GM12865 (cell line): ENCODE results near the gene ERC2.

Experiments
- DNase-seq: peaks from one replicate; pipeline ENCODE4 v3.0.0; 2010; ENCODE audit warnings: low read depth
- H3K4me3 ChIP-seq: 2 replicates; pipeline ENCODE4 v1.5.1; 2011; ENCODE audit warnings: mild to moderate bottlenecking, low read depth, low read length, control low read depth
- CTCF ChIP-seq: IDR thresholded peaks from 2 replicates; pipeline ENCODE4 v1.5.1; 2011; ENCODE audit warnings: low read length, control low read depth, low read depth, inconsistent platforms; ENCODE audit not compliant: insufficient read depth; ENCODE audit errors: missing control alignments

ERC2 gene

GRCh38 chr3:55870594-55870993 is 597.7 kb downstream of the ERC2 start:
- no peak for DNase-seq
- no peak overlapping the region for H3K4me3 ChIP-seq
- TF ChIP-seq CTCF: no peak

- no peak for TF ChIP-seq CTCF
- no peak for DNase-seq
- H3K4me3 ChIP-seq: no peak overlapping the region
Observed at GRCh38 chr3:55868347-55868746, 599.9 kb downstream of the ERC2 start.

- no peak for DNase-seq
- no peak overlapping the region for H3K4me3 ChIP-seq
- TF ChIP-seq CTCF: no peak
Observed at GRCh38 chr3:55863028-55863427, 605.2 kb downstream of the ERC2 start.

- no peak for DNase-seq
- no peak overlapping the region for H3K4me3 ChIP-seq
- TF ChIP-seq CTCF: no peak
Observed at GRCh38 chr3:55860049-55860721, 608.1 kb downstream of the ERC2 start.

- no peak for DNase-seq
- TF ChIP-seq CTCF: no peak
- H3K4me3 ChIP-seq: no peak overlapping the region
Observed at GRCh38 chr3:55859305-55859704, 609.0 kb downstream of the ERC2 start.

GRCh38 chr3:55858727-55859126 is 609.5 kb downstream of the ERC2 start:
- no peak for DNase-seq

More at GRCh38 chr3:55858727-55859126, 609.5 kb downstream of the ERC2 start:
- TF ChIP-seq CTCF: no peak
- H3K4me3 ChIP-seq: no peak overlapping the region
